ENCODE results near the gene RPP21. TPM values are rescaled to one million over a fixed set of nuclear protein-coding genes. Genes with fewer than 3 reads are reported as not detected.

Gene RPP21
- total RNA-seq, 4 donors from 2014 or later = 78.1 to 149 (median 113) TPM

- no peak overlapping the region for H3K4me3 ChIP-seq
- TF ChIP-seq POLR2A (IDR thresholded peaks at IDR 0.05; ENCODE audit: low read depth) = no peak
- TF ChIP-seq CTCF (IDR thresholded peaks at IDR 0.05) = no peak
- no peak for TF ChIP-seq EP300 (IDR thresholded peaks at IDR 0.05)
- no peak for TF ChIP-seq POLR2AphosphoS5 (IDR thresholded peaks at IDR 0.05)
- no peak overlapping the region for H3K27ac ChIP-seq (replicated peaks in 1 of 4)
- DNase-seq (ENCODE audit: extremely low spot score) = no peak
- no peaks in the 10 kb centered on the region for H3K27me3 ChIP-seq
- H3K36me3 ChIP-seq = peaks cover 0 to 3% (median 0%) of the 10 kb centered on the region in 4 donors
- H3K4me1 ChIP-seq = peaks cover 21 to 52% (median 42%) of the 10 kb centered on the region in 4 donors
- H3K9me3 ChIP-seq = no peaks in the 10 kb centered on the region
- WGBS = 95% methylated on average over 1 of the region's 1 CpG
- intact Hi-C loops (cut with DNase I) = no loop called here
These were observed 21.1 kb upstream of the RPP21 start for GRCh38 chr6:30323806-30324205.

- H3K27ac ChIP-seq (replicated peaks in 1 of 4) = peak overlapping the region; percentile 95 to 97 (median 96)
- no peaks in the 10 kb centered on the region for H3K9me3 ChIP-seq
- intact Hi-C loops (cut with DNase I) = loop anchor here (5.0 kb wide), 1 partner anchor 113 kb away; the partner anchor contains the start of gene TRIM26
- TF ChIP-seq POLR2A (IDR thresholded peaks at IDR 0.05; ENCODE audit: low read depth) = no peak
- no peak for TF ChIP-seq EP300 (IDR thresholded peaks at IDR 0.05)
- no peak for TF ChIP-seq POLR2AphosphoS5 (IDR thresholded peaks at IDR 0.05)
- TF ChIP-seq CTCF (IDR thresholded peaks at IDR 0.05) = no peak
- no peak for DNase-seq (ENCODE audit: extremely low spot score)
- H3K4me3 ChIP-seq = peak overlapping the region; percentile 79 to 88 (median 84)
- H3K36me3 ChIP-seq = peaks cover 7 to 14% (median 13%) of the 10 kb centered on the region in 4 donors
- H3K4me1 ChIP-seq = peaks cover 21 to 47% (median 42%) of the 10 kb centered on the region in 4 donors
- no peaks in the 10 kb centered on the region for H3K27me3 ChIP-seq
- WGBS = 8% methylated on average over 10 of the region's 10 CpGs
These were observed 19.6 kb upstream of the RPP21 start for GRCh38 chr6:30325150-30325872.

GRCh38 chr6:30325873-30326525 is 19.0 kb upstream of the RPP21 start:
- no peak for DNase-seq (ENCODE audit: extremely low spot score)
- peak overlapping the region; percentile 79 to 88 (median 84) for H3K4me3 ChIP-seq
- under 1% methylated on average over 25 of the region's 29 CpGs for WGBS
- H3K27me3 ChIP-seq = no peaks in the 10 kb centered on the region
- H3K27ac ChIP-seq (replicated peaks in 1 of 4) = peak overlapping the region; percentile 95 to 97 (median 96)
- H3K36me3 ChIP-seq = peaks cover 12 to 21% (median 20%) of the 10 kb centered on the region in 4 donors
- no peak for TF ChIP-seq POLR2AphosphoS5 (IDR thresholded peaks at IDR 0.05)
- no peak for TF ChIP-seq CTCF (IDR thresholded peaks at IDR 0.05)
- no peak for TF ChIP-seq POLR2A (IDR thresholded peaks at IDR 0.05; ENCODE audit: low read depth)
- TF ChIP-seq EP300 (IDR thresholded peaks at IDR 0.05) = no peak
- H3K9me3 ChIP-seq = no peaks in the 10 kb centered on the region
- intact Hi-C loops (cut with DNase I) = loop anchor here (5.0 kb wide), 1 partner anchor 114 kb away; the partner anchor contains the start of gene TRIM26
- H3K4me1 ChIP-seq = peaks cover 21 to 47% (median 41%) of the 10 kb centered on the region in 4 donors

- WGBS = 2% methylated on average over 11 of the region's 90 CpGs
- peak; percentile 98 for DNase-seq (ENCODE audit: extremely low spot score)
- Histone ChIP-seq H3K27me3 (no peaks in the 10 kb centered on the region), H3K36me3 (peaks cover 19 to 27% (median 27%) of the 10 kb centered on the region in 4 donors), H3K9me3 (no peaks in the 10 kb centered on the region), H3K4me1 (peaks cover 21 to 47% (median 40%) of the 10 kb centered on the region in 4 donors), H3K4me3 (peak within 1 kb of the TSS; percentile 79 to 88 (median 84)), H3K27ac (replicated peaks in 1 of 4) (peak within 1 kb of the TSS; percentile 95 to 97 (median 96))
- no peak for TF ChIP-seq EP300 (IDR thresholded peaks at IDR 0.05)
- TF ChIP-seq POLR2AphosphoS5 (IDR thresholded peaks at IDR 0.05) = peak; percentile 79 to 92
- peak in 1 of 3 experiments; percentile 8 for TF ChIP-seq CTCF (IDR thresholded peaks at IDR 0.05)
- TF ChIP-seq POLR2A (IDR thresholded peaks at IDR 0.05; ENCODE audit: low read depth) = peak; percentile 55
- intact Hi-C loops (cut with DNase I) = loop anchor here (5.0 kb wide), 1 partner anchor 114 kb away; the partner anchor contains the start of gene TRIM26
These were observed 18.3 kb upstream of the RPP21 start, which contains the start of gene TRIM39 for GRCh38 chr6:30326526-30327231. TSS of gene TRIM39 (plus strand) at chr6:30326927. CDS start at chr6:30329318, 2,391 bp downstream.

All from esophagus muscularis mucosa (tissue), 4 donors.